IMR-90 (cell line): ENCODE data around the gene NISCH. TPM values are rescaled to one million over a fixed set of nuclear protein-coding genes. Genes with fewer than 3 reads are reported as not detected.

Experiments
- ATAC-seq: fragments of 200-7000 bp; cut with Tn5 transposase; 2 replicates; pipeline ENCODE4 v1.9.1; 2020; ENCODE audit warnings: low read depth, mild to moderate bottlenecking, moderate library complexity
- BruUV-seq: library from RNA; stranded (reverse); fragments of 400-500 nt; replicated peaks from 2 replicates; lab custom pipeline; 2021; lab: Mats Ljungman, UMichigan
- CTCF ChIA-PET: fragments of 300-600 bp; formaldehyde crosslinking; extraction: SDS; loops from one replicate; lab custom pipeline; 2021; ENCODE audit warnings: antibody characterized with exemption; lab: Yijun Ruan, JAX
- POLR2A ChIA-PET: fragments of 300-600 bp; sonication (Branson Sonifier 250); formaldehyde crosslinking; loops from one replicate; lab custom pipeline; 2022; ENCODE audit warnings: antibody characterized with exemption; ENCODE audit not compliant: unreplicated experiment; lab: Charles Lee
- DNase-seq: peaks from one replicate; pipeline ENCODE4 v3.0.0; 2013
- H2AFZ ChIP-seq: replicated peaks from 2 replicates; pipeline ENCODE3; 2013; ENCODE audit warnings: low read length, mild to moderate bottlenecking; ENCODE audit not compliant: poor library complexity
- H2AK5ac ChIP-seq: 2 replicates; pipeline ENCODE4 v1.6.1; 2013; ENCODE audit warnings: low read depth, low read length, inconsistent platforms
- H2AK9ac ChIP-seq: replicated peaks from 2 replicates; pipeline ENCODE3; 2013; ENCODE audit warnings: mild to moderate bottlenecking, low read depth, low read length, moderate library complexity; ENCODE audit not compliant: poor library complexity
- H2BK120ac ChIP-seq: 2 replicates; pipeline ENCODE4 v1.6.1; 2013; ENCODE audit warnings: low read depth, low read length, inconsistent platforms
- H2BK15ac ChIP-seq: 3 replicates; pipeline ENCODE4 v1.6.1; 2013; ENCODE audit warnings: low read depth, low read length, inconsistent platforms
- H2BK20ac ChIP-seq: 2 replicates; pipeline ENCODE4 v1.6.1; 2013; ENCODE audit warnings: low read depth, mild to moderate bottlenecking, inconsistent platforms, low read length, moderate library complexity
- H2BK5ac ChIP-seq: 2 replicates; pipeline ENCODE4 v1.6.1; 2013; ENCODE audit warnings: mild to moderate bottlenecking, low read depth, low read length, inconsistent platforms; ENCODE audit not compliant: poor library complexity, severe bottlenecking
- H3K14ac ChIP-seq: replicated peaks from 2 replicates; pipeline ENCODE4 v1.6.1; 2013; ENCODE audit warnings: low read depth, low read length, inconsistent platforms
- H3K18ac ChIP-seq: 2 replicates; pipeline ENCODE4 v1.6.1; 2013; ENCODE audit warnings: low read depth, low read length, control low read depth
- H3K23ac ChIP-seq: 2 replicates; pipeline ENCODE4 v1.6.1; 2013; ENCODE audit warnings: low read depth, low read length, inconsistent platforms
- H3K27ac ChIP-seq: 2 replicates; pipeline ENCODE4 v1.5.1; 2013; ENCODE audit warnings: mild to moderate bottlenecking, control low read depth, low read length; ENCODE audit not compliant: insufficient read depth
- H3K27me3 ChIP-seq: 2 replicates; pipeline ENCODE4 v1.6.1; 2013; ENCODE audit warnings: low read length; ENCODE audit not compliant: control insufficient read depth, insufficient read depth
- H3K36me3 ChIP-seq: 2 replicates; pipeline ENCODE4 v1.6.1; 2013; ENCODE audit warnings: low read length, mixed read lengths; ENCODE audit not compliant: control insufficient read depth, insufficient read depth
- H3K4ac ChIP-seq: 2 replicates; pipeline ENCODE4 v1.6.1; 2013; ENCODE audit warnings: low read depth, low read length, inconsistent platforms
- H3K4me1 ChIP-seq: 2 replicates; pipeline ENCODE4 v1.6.1; 2013; ENCODE audit warnings: low read length, mixed read lengths; ENCODE audit not compliant: control insufficient read depth, insufficient read depth
- H3K4me2 ChIP-seq: 2 replicates; pipeline ENCODE4 v1.6.1; 2013; ENCODE audit warnings: low read depth, mild to moderate bottlenecking, control low read depth, low read length, moderate library complexity
- H3K4me3 ChIP-seq: 2 replicates; pipeline ENCODE4 v1.5.1; 2013; ENCODE audit warnings: low read depth, mild to moderate bottlenecking, control low read depth, low read length, moderate library complexity; ENCODE audit not compliant: insufficient read depth
- H3K56ac ChIP-seq: 2 replicates; pipeline ENCODE4 v1.6.1; 2013; ENCODE audit warnings: low read length, inconsistent platforms; ENCODE audit not compliant: insufficient read depth; ENCODE audit errors: extremely low read depth
- H3K79me1 ChIP-seq, 2 experiments: 2 replicates each; pipeline ENCODE4 v1.6.1; 2013; ENCODE audit warnings: low read length in 2 of 2, inconsistent platforms in 1 of 2, low read depth in 1 of 2
- H3K9ac ChIP-seq: 2 replicates; pipeline ENCODE4 v1.6.1; 2013; ENCODE audit warnings: low read depth, low read length, control low read depth
- H3K9me1 ChIP-seq: 2 replicates; pipeline ENCODE4 v1.6.1; 2013; ENCODE audit warnings: low read length, inconsistent platforms; ENCODE audit not compliant: insufficient read depth
- H3K9me3 ChIP-seq: 2 replicates; pipeline ENCODE4 v1.6.1; 2013; ENCODE audit warnings: low read length; ENCODE audit not compliant: control insufficient read depth, insufficient read depth
- H4K20me1 ChIP-seq: 2 replicates; pipeline ENCODE4 v1.6.1; 2013; ENCODE audit warnings: low read length, inconsistent platforms; ENCODE audit not compliant: insufficient read depth
- H4K5ac ChIP-seq: 2 replicates; pipeline ENCODE4 v1.6.1; 2013; ENCODE audit warnings: mild to moderate bottlenecking, low read depth, low read length, control low read depth
- H4K8ac ChIP-seq, 2 experiments: 2 replicates each; pipeline ENCODE4 v1.6.1; 2013; ENCODE audit warnings: low read depth in 2 of 2, low read length in 2 of 2, control low read depth in 1 of 2, inconsistent platforms in 1 of 2
- H4K91ac ChIP-seq: 2 replicates; pipeline ENCODE4 v1.6.1; 2013; ENCODE audit warnings: low read depth, low read length, inconsistent platforms; ENCODE audit not compliant: insufficient read depth
- CTCF ChIP-seq: conservative IDR thresholded peaks from 2 replicates; pipeline ENCODE4 v1.5.1; 2012; ENCODE audit warnings: mild to moderate bottlenecking, low read depth, low read length, improper control_type of control experiment
- MAFK ChIP-seq: IDR thresholded peaks from 2 replicates; pipeline ENCODE4 v1.6.1; 2012; ENCODE audit warnings: low read depth, low read length, improper control_type of control experiment
- MXI1 ChIP-seq: IDR thresholded peaks from 2 replicates; pipeline ENCODE4 v1.6.1; 2012; ENCODE audit warnings: low read depth, mild to moderate bottlenecking, low read length, moderate library complexity, borderline replicate concordance
- RCOR1 ChIP-seq: IDR thresholded peaks from 2 replicates; pipeline ENCODE4 v1.6.1; 2012; ENCODE audit warnings: mild to moderate bottlenecking, low read length, improper control_type of control experiment; ENCODE audit not compliant: insufficient replicate concordance
- WGBS, 2 experiments: methylation state at CpG; one replicate each; pipeline versions ENCODE4 v1.1.5 to v1.1.7; 2013; ENCODE audit warnings: missing lambda C conversion rate in 2 of 2; ENCODE audit not compliant: insufficient read length in 1 of 2; ENCODE audit errors: extremely low coverage in 2 of 2; 5-methylcytosine and 5-hydroxymethylcytosine counted together
- dilution Hi-C: fragments of 300-500 bp; cut with HindIII; formaldehyde crosslinking; loops from one replicate; pipeline ENCODE4 v1.14.3; 2018; ENCODE audit warnings: low sequenced_read_pairs; ENCODE audit not compliant: unreplicated experiment
- in situ Hi-C: fragments of 300-500 bp; cut with MboI; formaldehyde crosslinking; loops from 3 replicates; pipeline ENCODE4 v1.14.3; 2019; ENCODE audit warnings: low sequenced_read_pairs, inconsistent platforms, mixed read lengths
- intact Hi-C: fragments of 100-400 bp; cut with micrococcal nuclease; formaldehyde crosslinking; loops from 2 replicates; pipeline ENCODE4 v1.10.0; 2022
- polyA plus RNA-seq, 3 experiments: library from polyadenylated mRNA; depleted of rRNA; stranded (reverse); fragments of >200 nt; gene quantifications; 2 replicates each; pipeline ENCODE4 v1.2.3, GENCODE V29; 2012; ENCODE audit warnings: low replicate concordance in 1 of 3
- total RNA-seq: library from RNA; depleted of rRNA; stranded (reverse); fragments of >200 nt; gene quantifications from 2 replicates; pipeline ENCODE4 v1.2.3, GENCODE V29; 2012

NISCH gene
- total and polyA plus RNA-seq, 2 of the 4 experiments (the other 2 are of a cell fraction): 36.9 to 86.0 TPM

GRCh38 chr3:52514576-52514975, 59.2 kb downstream of the NISCH start:
- no peak overlapping the region for H4K5ac ChIP-seq
- H3K4ac ChIP-seq: no peak overlapping the region
- no peak overlapping the region for H3K4me3 ChIP-seq
- no peak overlapping the region for H2AK5ac ChIP-seq
- no peak overlapping the region for H4K91ac ChIP-seq
- no peaks in the 10 kb centered on the region; the same call in 1 of the 2 replicates for H4K20me1 ChIP-seq
- no peak overlapping the region for H3K23ac ChIP-seq
- H3K14ac ChIP-seq: no peak overlapping the region
- no peak overlapping the region for H3K56ac ChIP-seq
- no peak overlapping the region for H3K18ac ChIP-seq
- no peak overlapping the region for H2BK120ac ChIP-seq
- H3K4me2 ChIP-seq: no peak overlapping the region
- ChIA-PET CTCF (no interaction called here), POLR2A (no interaction called here)
- H4K8ac ChIP-seq: no peak overlapping the region
- H3K9me3 ChIP-seq: no peaks in the 10 kb centered on the region
- intact Hi-C loops (no loop called here), in situ Hi-C loops (no loop called here), dilution Hi-C loops (no loop called here)
- no peak overlapping the region for H2BK15ac ChIP-seq
- no peak overlapping the region for H3K27ac ChIP-seq
- no peaks in the 10 kb centered on the region for H3K36me3 ChIP-seq
- no peak overlapping the region for H2BK5ac ChIP-seq
- TF ChIP-seq CTCF: no peak
- TF ChIP-seq RCOR1: no peak
- no peak for TF ChIP-seq MAFK
- TF ChIP-seq MXI1: no peak
- H2BK20ac ChIP-seq: no peak overlapping the region
- ATAC-seq (no peak), DNase-seq (no peak)
- peaks cover 51% of the 10 kb centered on the region for H3K27me3 ChIP-seq
- H3K9me1 ChIP-seq: no peaks in the 10 kb centered on the region
- H2AK9ac ChIP-seq: peak overlapping the region; percentile 61
- H2AFZ ChIP-seq: no peak overlapping the region
- H3K9ac ChIP-seq: no peak overlapping the region
- no peaks in the 10 kb centered on the region for H3K79me1 ChIP-seq
- BruUV-seq: no TSS peak
- no CpG with 5 or more reads among the region's 11 CpGs for WGBS, 2 experiments
- peaks cover 1% of the 10 kb centered on the region; the same call in 1 of the 2 replicates for H3K4me1 ChIP-seq
